GM18519 (cell line): ENCODE results near the gene RPL7A.
"Not testable (repeated sequence)": the region's sequence is repeated elsewhere in the genome, so short reads cannot be mapped to it uniquely, and the experiment has no call there.

Experiments
- ATAC-seq: cut with Tn5 transposase; IDR thresholded peaks from one replicate; pipeline ENCODE4 v1.9.1; 2021; ENCODE audit warnings: mild to moderate bottlenecking, moderate library complexity; ENCODE audit not compliant: unreplicated experiment, low FRiP score

The RPL7A gene

DNA sequence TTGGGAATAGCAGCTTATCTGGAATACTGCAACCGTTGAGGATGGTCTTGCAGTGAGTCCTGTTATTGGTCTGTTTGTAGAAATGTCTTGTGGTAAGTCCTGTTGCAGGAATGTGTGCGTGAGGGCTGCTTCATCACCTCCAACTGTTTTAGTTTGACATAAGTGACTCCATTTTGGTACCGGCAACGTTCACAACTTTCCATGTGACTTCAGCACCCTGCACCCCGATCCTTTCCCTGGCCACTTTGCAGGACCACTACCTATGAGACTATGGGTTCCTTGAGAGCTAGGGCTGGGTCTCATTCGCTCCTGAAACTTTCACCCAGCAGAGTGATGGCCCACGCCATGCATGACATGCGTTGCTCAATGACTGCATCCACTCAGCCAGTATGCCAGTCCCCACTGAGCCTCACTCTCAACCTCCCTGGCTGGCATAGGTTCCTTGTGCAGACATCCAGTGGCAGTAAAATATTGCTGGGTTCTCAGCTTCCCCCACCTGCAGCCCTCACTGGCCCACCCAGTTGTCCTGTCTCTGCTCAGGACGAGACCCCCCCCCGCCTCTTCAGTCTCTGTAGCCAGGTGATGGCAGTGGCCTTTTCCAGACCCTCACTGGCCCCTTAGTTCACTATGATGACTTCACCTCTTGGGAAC, 20.1 kb upstream of the RPL7A start:
- ATAC-seq: no peak

DNA sequence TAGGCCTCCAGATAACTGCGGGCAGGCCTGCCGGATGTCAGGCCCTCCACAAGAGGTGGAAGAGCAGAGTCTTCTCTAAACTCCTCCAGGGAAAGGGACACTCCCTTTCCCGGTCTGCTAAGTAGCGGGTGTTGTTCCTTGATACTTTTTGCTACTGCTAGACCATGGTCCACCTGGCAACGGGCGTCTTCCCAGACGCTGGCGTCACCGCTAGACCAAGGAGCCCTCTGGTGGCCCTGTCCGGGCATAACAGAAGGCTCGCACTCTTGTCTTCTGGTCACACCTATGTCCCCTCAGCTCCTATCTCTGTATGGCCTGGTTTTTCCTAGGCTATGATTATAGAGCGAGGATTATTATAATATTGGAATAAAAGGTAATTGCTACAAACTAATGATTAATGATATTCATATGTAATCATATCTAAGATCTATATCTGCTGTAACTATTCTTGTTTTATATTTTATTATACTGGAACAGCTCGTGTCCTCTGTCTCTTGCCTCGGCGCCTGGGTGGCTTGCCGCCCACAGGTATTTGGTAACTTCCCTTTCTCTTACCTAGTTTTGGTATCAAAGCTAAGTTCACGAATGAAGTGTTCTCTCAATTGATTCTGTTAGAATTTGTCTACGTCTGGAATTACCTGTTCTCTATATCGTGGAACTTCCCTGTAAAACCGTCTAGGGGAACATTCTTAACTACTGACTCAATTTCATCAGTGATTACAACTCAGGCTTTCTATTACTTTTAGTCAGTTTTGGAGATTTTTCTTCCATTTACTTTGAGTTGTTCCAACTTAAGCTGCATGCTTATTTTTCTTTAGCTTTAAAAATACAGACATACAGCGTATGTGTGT, 18.5 kb upstream of the RPL7A start:
- not testable (repeated sequence) for ATAC-seq

DNA sequence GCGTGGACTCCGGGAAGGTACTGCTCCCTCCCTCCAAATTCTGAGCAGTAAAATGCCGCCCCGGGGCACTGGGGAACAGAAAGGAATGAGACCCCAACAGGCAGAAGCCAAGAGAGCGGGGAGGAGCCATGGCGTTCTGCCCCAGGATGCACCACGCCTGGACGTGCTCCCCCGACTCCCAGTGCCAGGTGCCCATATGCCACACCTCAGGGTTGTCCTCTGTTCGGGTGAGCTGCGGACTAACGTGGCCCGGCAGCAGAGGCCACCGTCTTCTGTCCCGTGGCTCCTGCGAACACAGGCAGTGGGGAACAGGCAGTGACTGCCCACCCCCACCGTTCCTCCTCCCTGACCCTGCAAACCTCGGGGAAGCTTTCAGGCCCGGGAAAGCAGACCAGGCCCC, 16.8 kb upstream of the RPL7A start:
- no peak for ATAC-seq

DNA sequence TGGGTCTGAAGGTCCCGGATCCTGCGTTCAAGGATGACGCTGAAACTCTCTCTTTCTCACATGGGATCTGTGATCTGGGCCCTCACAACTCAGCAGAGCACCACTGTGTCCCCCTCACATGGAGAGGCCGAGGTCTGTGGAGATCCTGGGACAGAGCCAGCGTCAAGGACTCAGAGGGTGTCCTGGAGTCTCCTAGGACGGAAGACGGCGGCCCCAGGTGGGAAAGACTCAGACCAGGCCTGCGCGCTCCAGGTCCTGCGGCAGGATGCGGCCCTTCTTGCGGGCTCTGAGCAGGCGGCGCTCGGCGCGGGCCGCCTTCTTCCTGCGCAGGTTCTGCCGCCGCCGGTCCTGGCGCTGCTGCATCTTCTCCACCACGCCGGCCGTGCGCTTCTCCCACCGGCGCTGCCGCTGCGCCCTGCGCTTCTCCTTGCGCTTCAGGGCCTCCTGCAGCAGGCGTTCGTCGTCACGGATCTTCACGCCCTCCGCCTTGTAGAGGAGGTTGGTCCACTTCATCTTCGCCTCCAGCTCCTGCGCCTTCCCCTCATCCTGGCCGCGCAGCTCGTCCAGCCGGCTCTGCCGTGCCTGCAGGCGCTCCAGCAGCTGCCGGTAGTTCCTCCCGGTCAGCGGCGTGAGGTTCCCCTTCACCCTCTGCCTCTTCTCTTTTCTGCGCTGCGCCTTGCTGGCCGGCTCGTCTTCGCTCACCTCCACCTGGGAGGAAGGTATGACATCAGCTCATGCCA, 16.2 kb upstream of the RPL7A start:
- no peak for ATAC-seq

DNA sequence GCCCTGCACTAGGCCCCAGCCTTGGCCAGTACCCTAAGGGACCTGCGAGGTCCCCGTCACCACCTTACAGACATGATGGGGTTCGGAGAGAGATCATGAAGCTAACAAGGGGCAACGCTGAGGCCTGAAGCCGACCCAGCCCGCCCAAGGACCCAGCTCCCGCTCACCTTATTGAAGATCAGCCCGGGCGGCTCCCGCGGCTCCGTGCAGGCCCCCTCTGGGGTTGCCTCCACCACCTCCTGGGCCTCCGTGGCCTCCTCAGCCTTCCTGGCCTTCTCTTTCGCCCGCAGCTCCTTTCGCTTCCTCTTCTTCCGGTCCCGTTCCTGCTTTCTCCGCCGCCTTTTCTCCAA, 15.7 kb upstream of the RPL7A start:
- ATAC-seq: no peak

DNA sequence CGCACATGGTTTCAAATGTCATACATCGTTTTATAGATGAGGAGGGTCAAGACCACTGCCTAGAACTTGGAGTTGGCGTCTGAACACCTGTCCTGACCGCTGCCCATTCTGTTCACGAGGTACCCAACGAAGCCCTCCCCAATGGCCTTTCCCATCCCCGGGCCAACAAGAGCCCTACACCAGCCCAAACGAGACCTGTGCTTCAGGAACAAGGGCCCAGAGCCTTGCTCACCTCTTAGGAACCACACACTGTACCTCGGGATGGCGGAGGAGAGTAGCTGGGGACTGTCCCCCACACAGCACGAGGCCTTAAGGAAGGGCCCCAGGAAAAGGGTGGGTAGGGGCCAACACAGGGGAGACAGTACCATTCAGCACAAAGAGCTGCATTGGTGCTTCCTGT, 15.0 kb upstream of the RPL7A start:
- ATAC-seq: no peak

DNA sequence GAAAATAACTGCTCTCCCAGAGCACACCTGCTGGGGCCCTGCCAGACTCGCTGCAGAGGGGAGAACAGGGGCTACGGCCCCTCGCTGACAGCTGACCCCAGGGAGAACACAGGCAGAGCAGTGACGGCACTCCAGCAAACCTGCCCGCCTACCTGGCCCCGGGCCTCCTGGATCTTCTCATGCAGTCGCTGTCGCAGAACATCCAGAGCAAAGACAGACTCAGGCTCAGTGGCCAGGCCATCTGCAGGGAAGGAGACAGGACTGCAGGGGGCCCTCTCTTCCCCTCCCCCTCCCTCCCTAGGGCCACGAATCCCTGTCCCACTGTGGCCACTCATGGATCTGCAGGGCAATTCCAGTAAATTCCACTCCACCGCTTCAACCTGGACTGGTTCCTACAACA, 14.5 kb upstream of the RPL7A start:
- ATAC-seq: no peak

DNA sequence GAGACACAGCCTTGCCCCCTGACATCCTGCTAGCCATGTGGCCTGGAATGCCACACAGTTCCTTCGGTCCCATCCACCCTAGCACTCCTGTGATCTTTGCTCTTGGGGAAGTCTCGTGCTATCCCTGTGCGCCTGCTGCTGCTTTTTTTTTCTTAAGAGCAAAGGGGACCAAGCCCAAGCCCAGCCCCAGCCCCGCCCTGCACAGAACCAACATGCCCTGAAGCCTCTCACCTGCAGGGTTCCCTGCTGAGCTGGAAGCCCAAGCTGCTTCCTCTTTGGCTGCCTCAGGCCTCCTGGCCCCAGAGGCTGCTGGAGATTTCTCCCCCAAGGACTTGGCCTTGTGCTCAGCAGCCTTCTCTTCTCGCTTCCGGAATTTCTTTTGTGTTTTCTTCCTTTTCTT, 13.9 kb upstream of the RPL7A start:
- no peak for ATAC-seq

DNA sequence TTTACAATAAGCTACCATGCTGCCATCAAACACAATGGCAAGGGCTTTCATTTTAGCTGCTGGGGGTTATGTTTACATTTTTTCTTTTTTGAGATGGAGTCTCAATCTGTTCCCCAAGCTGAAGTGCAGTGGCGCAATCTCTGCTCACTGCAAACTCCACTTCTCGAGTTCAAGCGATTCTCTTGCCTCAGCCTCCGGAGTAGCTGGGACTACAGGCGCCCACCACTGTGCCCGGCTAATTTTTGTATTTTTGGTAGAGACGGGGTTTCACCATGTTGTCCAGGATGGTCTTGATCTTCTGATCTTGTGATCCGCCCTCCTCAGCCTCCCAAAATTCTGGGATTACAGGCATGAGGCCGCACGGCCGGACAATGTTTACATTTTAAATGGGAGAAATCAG, 13.1 kb upstream of the RPL7A start:
- not testable (repeated sequence) for ATAC-seq

DNA sequence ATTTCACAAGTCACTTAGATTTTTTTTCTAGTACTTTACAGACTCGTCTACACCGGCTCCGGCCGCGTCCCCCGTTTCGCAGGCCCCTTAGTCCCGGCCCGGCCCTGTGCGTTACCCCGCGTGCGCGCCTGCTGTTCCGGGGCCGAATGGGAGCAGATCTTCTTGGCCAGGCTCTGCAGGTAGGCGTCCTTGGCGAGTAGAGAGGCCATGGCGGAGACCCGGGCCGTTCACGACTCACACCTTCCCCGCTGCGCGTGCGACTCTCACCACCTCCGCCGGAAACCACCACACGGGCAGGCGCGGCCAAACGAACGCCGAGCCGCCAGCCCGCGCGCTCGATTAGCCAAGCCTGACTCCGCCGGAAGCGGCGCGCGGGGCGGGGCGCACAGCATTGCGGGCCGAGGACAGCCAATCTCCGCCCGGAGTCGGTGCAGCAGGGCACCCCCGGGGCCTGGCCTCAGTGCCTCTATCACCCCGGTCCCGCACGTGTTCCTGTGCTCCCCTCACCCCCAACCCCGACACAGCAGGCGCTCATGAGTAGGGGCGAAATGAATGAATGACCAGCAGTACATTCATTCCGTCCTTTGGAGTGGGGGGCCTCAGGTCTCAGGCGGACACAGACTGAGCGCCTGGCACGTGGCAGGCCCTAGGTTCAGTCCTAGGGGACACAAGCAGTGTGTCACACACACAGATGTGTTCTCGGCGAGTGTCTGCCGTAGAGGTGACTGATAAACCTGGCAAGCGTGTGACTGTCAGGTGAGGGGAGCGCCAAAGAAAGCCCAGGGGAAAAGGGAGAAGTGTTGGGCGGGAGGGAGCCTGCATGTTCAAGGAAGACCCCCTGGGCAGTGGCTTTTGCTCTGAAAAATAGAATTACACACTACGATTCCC, 11.8 kb upstream of the RPL7A start, which contains the start of gene SURF6:
TSS of gene SURF6 (minus strand) at position 265 of the 888 bp plus-strand sequence. CDS start at position 209, 56 bp downstream.
- ATAC-seq: peak; percentile 70

DNA sequence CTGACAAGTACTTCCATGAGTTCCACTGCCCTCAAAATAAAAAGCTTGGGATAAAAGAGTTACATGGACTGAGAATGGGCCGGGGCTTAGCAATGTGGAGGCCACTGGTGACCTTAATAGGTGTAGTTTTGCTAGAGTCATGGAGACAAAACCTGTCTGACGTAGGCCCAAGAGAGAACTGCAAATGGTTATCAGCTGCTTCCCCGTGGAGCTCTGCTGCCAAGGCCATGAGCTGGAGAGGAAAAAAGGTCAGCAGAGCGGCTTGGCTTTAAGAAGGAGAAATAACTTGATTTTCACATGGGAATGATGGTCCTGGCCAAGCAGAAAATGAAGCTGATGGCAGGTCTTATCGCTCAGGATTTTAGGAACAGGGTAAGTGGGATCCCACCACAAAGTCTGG, 8.4 kb upstream of the RPL7A start:
- no peak for ATAC-seq

DNA sequence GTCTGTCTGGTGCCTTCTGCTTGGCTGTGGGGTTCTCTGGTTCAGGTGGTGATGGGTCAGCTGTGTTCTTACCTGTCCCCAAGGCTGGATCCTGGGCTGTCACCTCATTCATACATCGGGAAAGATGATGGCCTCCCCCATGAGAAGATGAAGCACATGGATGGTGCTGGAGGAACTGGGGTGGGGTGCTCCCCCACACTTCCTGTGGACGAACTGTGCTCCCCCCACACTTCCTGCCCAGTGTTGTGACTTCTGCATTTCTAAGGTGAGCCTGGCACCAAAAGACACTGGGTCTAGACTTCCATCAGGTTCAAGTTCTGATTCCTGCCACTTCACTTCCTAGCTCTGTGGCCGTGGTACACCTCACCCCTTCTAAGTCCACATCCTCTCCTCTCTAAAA, 7.8 kb upstream of the RPL7A start:
- ATAC-seq: no peak

DNA sequence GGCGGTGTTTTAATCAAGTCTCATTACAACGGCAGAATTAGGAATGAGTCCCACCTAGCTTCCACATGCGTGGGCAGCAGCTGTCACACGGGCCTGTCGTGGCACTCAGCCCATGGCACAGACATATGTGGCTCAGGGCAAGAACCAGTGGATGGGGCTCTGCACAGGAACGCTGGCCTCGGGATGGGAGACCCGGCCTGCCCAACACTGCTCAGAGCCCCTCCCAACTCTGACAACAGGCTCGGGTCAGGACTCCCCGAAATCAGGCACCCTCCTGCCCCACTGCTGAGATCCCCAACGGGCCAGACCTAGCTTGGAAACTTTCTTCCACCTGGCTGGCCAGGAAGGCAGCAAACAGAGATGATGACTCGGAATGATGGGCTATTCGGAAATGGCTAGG, 7.1 kb upstream of the RPL7A start:
- no peak for ATAC-seq

DNA sequence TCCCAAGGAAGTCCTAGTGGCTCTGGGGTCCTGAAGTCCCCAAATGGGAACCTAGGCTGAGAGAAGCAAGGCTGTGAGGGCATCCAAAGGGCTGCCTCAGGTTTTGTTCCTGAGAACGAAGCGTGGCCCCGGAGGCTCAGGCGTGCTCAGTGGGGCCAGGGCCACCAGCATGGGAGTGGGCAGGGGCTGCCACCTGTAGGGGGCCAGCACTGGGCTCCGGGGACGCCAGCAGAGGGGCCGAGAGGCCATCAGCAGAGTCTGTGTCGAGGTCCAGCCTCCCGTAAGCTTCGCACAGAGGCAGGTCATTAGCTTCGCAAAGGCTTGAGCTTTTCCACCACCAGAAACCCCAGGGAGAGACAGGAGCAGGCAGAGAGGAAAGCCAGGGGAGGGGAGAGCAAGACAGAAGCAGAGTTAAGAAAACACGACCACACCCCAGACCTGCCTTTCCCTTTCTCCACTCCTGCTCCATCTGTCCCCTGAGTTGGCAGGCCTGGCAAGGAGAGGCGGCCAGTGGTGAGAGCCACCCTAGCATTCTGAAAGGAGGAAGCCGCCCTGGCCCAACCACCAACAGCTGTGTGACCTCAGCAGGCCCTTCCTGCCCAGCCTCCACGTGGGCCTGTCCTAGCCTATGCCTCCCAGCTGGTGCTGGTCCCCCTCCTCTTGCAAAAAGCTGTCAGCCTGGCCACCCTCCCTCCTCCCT, 6.5 kb upstream of the RPL7A start:
- ATAC-seq: no peak

DNA sequence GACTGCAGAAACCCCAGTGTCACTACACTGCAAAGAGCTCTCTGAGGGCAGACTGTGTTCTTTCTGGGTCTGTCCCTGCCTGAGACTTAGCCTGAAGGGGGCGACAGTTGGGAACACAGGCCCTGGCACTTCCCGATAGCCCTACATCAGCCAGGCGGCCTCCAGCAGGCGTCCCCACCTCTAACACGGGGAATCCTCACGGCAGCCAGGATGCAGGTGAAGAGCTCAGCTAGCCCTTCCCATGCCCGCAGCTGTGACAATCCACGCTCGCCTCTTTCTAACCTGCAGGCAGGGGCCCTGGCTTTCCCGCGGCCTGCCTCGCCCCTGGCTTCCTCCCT, 6.0 kb upstream of the RPL7A start:
- ATAC-seq: no peak

DNA sequence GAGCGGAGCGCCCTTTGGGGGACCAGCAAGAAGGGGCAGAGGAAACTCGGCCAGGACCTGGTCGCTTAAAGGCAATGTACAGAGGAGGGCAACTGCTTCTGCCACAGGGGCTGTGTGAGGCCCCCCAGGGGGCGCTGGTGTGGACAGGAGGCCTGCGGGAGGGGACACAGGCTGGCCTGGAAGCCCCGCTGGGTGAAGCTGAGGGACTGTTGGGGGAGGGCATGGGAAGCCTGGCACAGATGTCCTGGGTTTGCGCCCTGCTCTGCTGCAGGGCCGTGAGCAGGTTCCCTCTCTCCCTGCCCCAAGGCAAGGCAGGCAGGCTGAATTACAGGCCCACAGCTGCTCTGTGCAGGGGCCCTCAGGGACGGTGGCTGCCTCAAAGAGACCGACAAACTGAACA, 5.4 kb upstream of the RPL7A start:
- ATAC-seq: no peak

DNA sequence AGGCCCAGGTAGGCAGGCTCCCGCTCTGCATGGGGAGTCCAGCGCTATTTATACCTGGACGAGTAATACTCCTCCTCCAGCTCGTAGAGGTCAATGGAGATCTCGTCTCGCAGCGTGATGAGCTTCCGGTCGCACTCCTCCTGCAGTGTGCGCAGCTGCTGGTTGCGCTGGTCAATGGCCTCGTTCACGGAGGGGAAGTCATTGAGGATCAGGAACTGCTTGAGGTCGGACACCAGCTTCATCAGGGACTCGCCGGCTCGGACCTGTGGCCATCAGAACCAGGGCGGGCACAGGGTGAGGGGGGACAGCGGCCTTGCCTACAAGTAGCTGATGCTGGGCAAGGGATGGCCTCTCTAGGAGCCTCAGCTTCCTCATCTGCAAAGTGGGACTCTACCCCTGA, 3.9 kb upstream of the RPL7A start:
- ATAC-seq: no peak

DNA sequence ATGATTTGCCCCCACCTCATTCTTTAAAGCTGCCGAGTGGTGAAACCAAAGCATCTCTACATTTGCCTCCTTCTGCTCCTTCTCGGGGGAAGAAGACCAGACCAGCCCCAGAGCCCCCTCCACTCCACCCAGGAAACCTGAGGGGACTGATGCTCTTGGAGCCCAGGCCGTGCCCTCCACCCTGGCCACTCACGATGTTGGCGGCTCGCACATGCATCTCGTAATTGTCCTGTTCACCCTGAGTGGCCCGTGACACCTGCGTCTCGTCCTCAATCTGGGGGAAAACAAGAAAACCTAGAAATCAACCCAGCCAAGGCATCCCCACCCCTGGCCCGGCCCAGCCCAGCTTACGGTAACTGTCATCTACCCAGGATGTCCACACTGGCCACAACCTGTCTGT, 3.0 kb upstream of the RPL7A start:
- no peak for ATAC-seq

DNA sequence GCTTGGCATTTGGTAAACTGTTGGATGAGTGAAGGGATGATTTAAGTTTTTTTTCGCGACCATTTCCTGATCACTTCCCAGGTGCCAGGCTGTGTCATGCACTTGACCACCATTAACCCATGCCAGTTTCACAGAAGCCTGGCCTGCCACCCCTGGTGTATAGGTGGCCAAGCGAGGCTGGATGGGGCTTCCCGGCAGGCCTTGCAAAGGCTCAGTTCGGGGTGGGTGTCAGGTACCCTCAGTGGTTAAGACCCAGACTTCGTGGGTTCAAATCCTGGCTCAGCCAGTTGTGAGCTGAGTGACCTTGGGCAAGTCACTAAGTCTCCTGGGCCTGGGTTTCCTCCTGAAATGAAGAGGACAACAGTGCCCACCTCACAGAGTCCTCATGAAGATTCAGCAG, 2.4 kb upstream of the RPL7A start:
- ATAC-seq: no peak
